Body of pancreas (tissue), 4 donors: ENCODE data around the gene FGL2. TPM values are rescaled to one million over a fixed set of nuclear protein-coding genes. Genes with fewer than 3 reads are reported as not detected.
"Not testable (repeated sequence)": the region's sequence is repeated elsewhere in the genome, so short reads cannot be mapped to it uniquely, and the experiment has no call there.

Experiments
- ATAC-seq: fragments of 150-250 bp; one replicate; pipeline ENCODE4 v1.9.1; 2016
- DNase-seq, 4 donors: peaks; one replicate each; pipeline ENCODE4 v3.0.0-alpha.2; 2019
- H3K27ac ChIP-seq, 4 donors: fragments of 200-600 bp; sonication (generic); 1 replicate in 3 of 4; 2 replicates in 1 of 4; pipeline versions ENCODE4 v1.5.1 to v1.6.1; 2016 to 2019; ENCODE audit warnings: mild to moderate bottlenecking in 1 of 4, mixed read lengths in 1 of 4, moderate library complexity in 1 of 4
- H3K27me3 ChIP-seq, 2 donors: fragments of 200-600 bp; sonication (generic); one replicate each; pipeline ENCODE4 v1.6.0; 2016; ENCODE audit warnings: mild to moderate bottlenecking in 1 of 2
- H3K36me3 ChIP-seq, 2 donors: fragments of 200-600 bp; sonication (generic); replicated peaks in 1 of 2; 2 replicates each; pipeline ENCODE4 v1.5.1; 2016; ENCODE audit warnings: low read depth in 2 of 2; ENCODE audit not compliant: insufficient read depth in 1 of 2
- H3K4me1 ChIP-seq: fragments of 200-600 bp; sonication (generic); one replicate; pipeline ENCODE4 v1.6.0; 2016
- H3K4me3 ChIP-seq, 2 donors: fragments of 200-600 bp; sonication (generic); 1 replicate in 1 of 2; 2 replicates in 1 of 2; pipeline ENCODE4 v1.5.1; 2016 to 2019
- H3K9me3 ChIP-seq, 3 donors: fragments of 200-600 bp; sonication (generic); 1 replicate in 2 of 3; 2 replicates in 1 of 3; pipeline ENCODE4 v1.5.1; 2016
- POLR2A ChIP-seq, 3 donors: fragments of 450-650 bp; IDR thresholded peaks; one replicate each; pipeline ENCODE4 v1.6.1; 2016; ENCODE audit warnings: antibody characterized with exemption in 3 of 3, mild to moderate bottlenecking in 2 of 3
- WGBS, 2 donors: methylation state at CpG; one replicate each; pipeline ENCODE4 v1.1.5; 2017; 5-methylcytosine and 5-hydroxymethylcytosine counted together
- intact Hi-C: fragments of 100-400 bp; cut with DNase I; formaldehyde crosslinking; loops from one replicate; pipeline ENCODE4 v1.15.1; 2023
- total RNA-seq, 2 donors: library from RNA; depleted of rRNA; stranded (reverse); fragments of >200 nt; gene quantifications; one replicate each; pipeline ENCODE4 v1.1.0, GENCODE V29; 2016
- TF ChIP-seq, protein P1 (sequence below), 7 experiments: fragments of 450-650 bp in 4 of 7; fragments of 200-600 bp in 3 of 7; sonication (generic) in 3 of 7; IDR thresholded peaks; one replicate each; pipeline ENCODE4 v1.5.1; 2016 to 2019; ENCODE audit warnings: antibody characterized with exemption in 7 of 7

The FGL2 gene
- total RNA-seq, 2 donors from 2014 or later, result 4.3 to 9.1 TPM

DNA sequence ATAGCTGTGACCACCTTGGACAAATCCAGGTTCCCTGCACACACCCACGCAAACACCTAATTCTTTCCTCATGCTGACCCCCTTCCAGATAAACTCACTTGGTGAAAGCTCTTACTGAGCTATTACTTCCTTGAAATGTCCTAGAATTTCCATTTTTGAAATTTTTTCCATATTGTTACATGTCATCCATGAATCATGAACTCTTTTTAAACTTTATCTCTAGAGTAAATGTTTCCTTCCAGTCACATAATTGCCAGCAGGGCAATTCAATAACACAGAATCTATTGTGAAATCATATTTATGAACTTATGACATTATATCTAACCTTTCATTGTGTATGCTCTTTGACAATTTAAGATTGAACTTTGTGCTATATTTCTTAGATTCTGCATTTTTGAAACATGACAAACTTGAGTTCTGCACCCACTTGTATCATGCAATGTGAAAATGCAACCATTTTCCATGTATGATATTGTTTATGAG lies 26.8 kb upstream of the FGL2 start:
- H3K27ac ChIP-seq, result no peak overlapping the region
- ATAC-seq (no peak), DNase-seq (no peak)
- no peaks in the 10 kb centered on the region for H3K9me3 ChIP-seq
- intact Hi-C loops, result no loop called here
- no peaks in the 10 kb centered on the region for H3K27me3 ChIP-seq
- TF ChIP-seq, protein P1, sequence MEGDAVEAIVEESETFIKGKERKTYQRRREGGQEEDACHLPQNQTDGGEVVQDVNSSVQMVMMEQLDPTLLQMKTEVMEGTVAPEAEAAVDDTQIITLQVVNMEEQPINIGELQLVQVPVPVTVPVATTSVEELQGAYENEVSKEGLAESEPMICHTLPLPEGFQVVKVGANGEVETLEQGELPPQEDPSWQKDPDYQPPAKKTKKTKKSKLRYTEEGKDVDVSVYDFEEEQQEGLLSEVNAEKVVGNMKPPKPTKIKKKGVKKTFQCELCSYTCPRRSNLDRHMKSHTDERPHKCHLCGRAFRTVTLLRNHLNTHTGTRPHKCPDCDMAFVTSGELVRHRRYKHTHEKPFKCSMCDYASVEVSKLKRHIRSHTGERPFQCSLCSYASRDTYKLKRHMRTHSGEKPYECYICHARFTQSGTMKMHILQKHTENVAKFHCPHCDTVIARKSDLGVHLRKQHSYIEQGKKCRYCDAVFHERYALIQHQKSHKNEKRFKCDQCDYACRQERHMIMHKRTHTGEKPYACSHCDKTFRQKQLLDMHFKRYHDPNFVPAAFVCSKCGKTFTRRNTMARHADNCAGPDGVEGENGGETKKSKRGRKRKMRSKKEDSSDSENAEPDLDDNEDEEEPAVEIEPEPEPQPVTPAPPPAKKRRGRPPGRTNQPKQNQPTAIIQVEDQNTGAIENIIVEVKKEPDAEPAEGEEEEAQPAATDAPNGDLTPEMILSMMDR (IDR thresholded peaks at IDR 0.05), result no peak
- TF ChIP-seq POLR2A (IDR thresholded peaks at IDR 0.05), result no peak
- H3K4me3 ChIP-seq, result no peak overlapping the region
- 88 to 100% methylated on average over 1 of the region's 1 CpG for WGBS, 2 donors
- no peaks in the 10 kb centered on the region for H3K4me1 ChIP-seq
- H3K36me3 ChIP-seq, result no peaks in the 10 kb centered on the region

DNA sequence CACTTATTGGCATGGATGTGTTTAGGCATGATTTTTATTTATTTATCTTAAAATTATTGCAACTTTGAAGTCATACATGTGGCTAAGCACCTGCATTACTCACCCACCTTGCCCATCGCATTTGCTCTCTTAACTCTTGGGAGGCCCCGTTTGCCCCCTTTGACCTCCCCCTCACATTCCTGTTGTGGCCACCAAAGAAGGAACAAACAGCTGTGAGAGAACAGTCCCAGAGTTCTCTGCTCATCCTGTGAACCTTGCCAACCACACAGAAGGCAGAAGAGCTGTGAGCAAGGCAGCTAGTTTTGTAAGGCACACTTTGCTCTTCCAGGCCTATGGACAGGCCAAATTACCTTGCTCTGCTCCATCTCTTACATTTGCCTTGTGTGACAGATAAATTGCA lies 23.6 kb upstream of the FGL2 start:
- TF ChIP-seq, protein P1 (IDR thresholded peaks at IDR 0.05), result no peak
- TF ChIP-seq POLR2A (IDR thresholded peaks at IDR 0.05), result no peak
- intact Hi-C loops, result no loop called here
- Histone ChIP-seq H3K27me3 (no peaks in the 10 kb centered on the region), H3K27ac (no peak overlapping the region), H3K4me3 (no peak overlapping the region), H3K36me3 (no peaks in the 10 kb centered on the region), H3K9me3 (no peaks in the 10 kb centered on the region), H3K4me1 (no peaks in the 10 kb centered on the region)
- whole genome bisulfite sequencing, 2 donors, result 65 to 75% methylated on average over 2 of the region's 2 CpGs
- ATAC-seq, result no peak
- no peak for DNase-seq

DNA sequence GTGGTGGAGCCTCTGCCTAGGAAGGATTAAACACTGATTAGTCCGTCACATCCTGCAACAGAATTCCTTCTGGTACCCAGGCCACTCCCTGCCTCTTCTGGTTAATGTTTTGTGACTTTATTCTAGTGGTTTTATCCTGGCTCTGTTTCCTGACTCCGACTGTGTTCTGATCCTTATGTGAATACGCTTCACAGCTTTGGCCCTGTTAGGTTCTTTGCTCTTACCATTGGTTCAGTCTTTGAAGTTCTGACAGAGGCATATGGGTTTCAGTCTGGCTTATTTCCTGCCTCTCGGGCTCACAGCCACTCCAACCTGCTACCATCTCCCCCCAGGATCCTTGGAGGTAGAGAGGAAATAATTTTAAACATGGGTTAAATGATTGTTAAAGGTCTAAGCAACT lies 23.2 kb upstream of the FGL2 start:
- Histone ChIP-seq H3K9me3 (no peaks in the 10 kb centered on the region), H3K4me1 (no peaks in the 10 kb centered on the region), H3K27me3 (no peaks in the 10 kb centered on the region), H3K4me3 (no peak overlapping the region), H3K36me3 (no peaks in the 10 kb centered on the region), H3K27ac (no peak overlapping the region)
- DNase-seq, result no peak
- no peak for ATAC-seq
- WGBS, 2 donors, result 85 to 86% methylated on average over 4 of the region's 4 CpGs
- intact Hi-C loops, result no loop called here
- no peak for TF ChIP-seq POLR2A (IDR thresholded peaks at IDR 0.05)
- TF ChIP-seq, protein P1 (IDR thresholded peaks at IDR 0.05), result no peak

DNA sequence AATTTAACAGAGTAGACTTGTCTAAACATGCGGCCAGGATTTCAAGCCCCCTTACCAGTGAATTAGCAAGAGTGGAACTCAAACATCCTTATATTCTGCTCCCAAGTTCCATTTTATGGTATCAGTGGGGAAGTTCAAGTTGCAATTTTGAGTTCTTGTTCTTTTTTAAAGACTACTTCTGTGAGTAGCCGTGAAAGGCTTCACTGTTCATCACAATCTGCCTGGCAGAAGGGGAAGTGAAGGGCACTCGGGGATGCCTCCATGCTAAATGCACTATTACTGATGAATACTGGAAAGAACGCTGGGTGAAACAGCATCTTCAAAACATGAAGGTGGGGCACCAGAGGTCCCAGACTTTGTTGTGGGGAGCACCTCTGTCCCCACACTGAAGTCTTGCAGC lies 22.4 kb upstream of the FGL2 start:
- TF ChIP-seq, protein P1 (IDR thresholded peaks at IDR 0.05), result no peak
- no peak for TF ChIP-seq POLR2A (IDR thresholded peaks at IDR 0.05)
- H3K4me1 ChIP-seq, result peaks cover under 1% of the 10 kb centered on the region
- no peaks in the 10 kb centered on the region for H3K36me3 ChIP-seq
- WGBS, 2 donors, result 82 to 86% methylated on average over 4 of the region's 4 CpGs
- H3K4me3 ChIP-seq, result no peak overlapping the region
- intact Hi-C loops, result no loop called here
- H3K9me3 ChIP-seq, result no peaks in the 10 kb centered on the region
- no peaks in the 10 kb centered on the region for H3K27me3 ChIP-seq
- DNase-seq, result peak in 1 of 4 donors; percentile 19
- no peak for ATAC-seq
- no peak overlapping the region for H3K27ac ChIP-seq

DNA sequence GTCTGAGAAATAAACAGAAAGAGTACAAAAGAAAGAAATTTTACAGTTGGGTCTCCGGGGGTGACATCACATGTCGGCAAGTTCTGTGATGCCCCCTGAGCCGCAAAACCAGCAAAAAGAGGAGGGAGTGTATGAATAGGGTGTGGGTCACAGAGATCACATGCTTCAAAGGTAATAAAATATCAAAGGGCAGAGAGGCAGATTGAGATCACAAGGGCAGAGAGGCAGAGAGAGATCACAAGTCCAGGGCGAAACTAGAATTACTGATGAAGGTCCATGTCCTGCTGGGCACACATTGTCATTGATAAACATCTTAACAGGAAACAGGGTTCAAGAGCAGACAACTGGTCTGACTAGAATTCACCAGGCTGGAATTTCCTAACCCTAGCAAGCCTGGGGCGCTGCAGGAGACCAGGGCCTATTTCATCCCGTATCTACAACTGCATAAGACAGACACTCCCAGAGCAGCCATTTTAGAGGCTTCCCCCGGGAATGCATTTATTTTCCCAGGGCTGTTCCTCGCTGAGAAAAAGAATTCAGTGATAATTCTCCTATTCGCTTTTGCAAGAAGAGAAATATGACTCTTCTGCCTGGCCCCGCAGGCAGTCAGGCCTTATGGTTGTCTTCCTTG lies 20.2 kb upstream of the FGL2 start:
- intact Hi-C loops, ATAC-seq, H3K4me3 ChIP-seq, H3K27ac ChIP-seq, DNase-seq, H3K36me3 ChIP-seq, H3K9me3 ChIP-seq, H3K4me1 ChIP-seq, H3K27me3 ChIP-seq: not testable (repeated sequence)
- WGBS, 2 donors, result 95 to 96% methylated on average over 10 of the region's 10 CpGs
